Astrocyte of the spinal cord (primary cell): Measurements from ENCODE around the gene RDH8.
"Not testable (repeated sequence)": the region's sequence is repeated elsewhere in the genome, so short reads cannot be mapped to it uniquely, and the experiment has no call there.

Experiments used
- DNase-seq: peaks from one replicate; pipeline ENCODE4 v3.0.0; 2011; ENCODE audit warnings: low read depth, low spot score
- H3K4me3 ChIP-seq: 2 replicates; pipeline ENCODE4 v1.5.1; 2011; ENCODE audit warnings: low read depth, mild to moderate bottlenecking, low read length, moderate library complexity
- in situ Hi-C: cut with HindIII; loops from 2 replicates; pipeline ENCODE4 v1.10.0; 2017; ENCODE audit warnings: low sequenced_read_pairs
- TF ChIP-seq, protein P1 (sequence below): IDR thresholded peaks from 2 replicates; pipeline ENCODE4 v1.5.1; 2012; ENCODE audit warnings: low read depth, mild to moderate bottlenecking, low read length, inconsistent platforms

RDH8 gene

GRCh38 chr19:10018263-10018662 lies 5.0 kb downstream of the RDH8 start:
- no peak for DNase-seq
- in situ Hi-C loops = no loop called here
- TF ChIP-seq, protein P1, sequence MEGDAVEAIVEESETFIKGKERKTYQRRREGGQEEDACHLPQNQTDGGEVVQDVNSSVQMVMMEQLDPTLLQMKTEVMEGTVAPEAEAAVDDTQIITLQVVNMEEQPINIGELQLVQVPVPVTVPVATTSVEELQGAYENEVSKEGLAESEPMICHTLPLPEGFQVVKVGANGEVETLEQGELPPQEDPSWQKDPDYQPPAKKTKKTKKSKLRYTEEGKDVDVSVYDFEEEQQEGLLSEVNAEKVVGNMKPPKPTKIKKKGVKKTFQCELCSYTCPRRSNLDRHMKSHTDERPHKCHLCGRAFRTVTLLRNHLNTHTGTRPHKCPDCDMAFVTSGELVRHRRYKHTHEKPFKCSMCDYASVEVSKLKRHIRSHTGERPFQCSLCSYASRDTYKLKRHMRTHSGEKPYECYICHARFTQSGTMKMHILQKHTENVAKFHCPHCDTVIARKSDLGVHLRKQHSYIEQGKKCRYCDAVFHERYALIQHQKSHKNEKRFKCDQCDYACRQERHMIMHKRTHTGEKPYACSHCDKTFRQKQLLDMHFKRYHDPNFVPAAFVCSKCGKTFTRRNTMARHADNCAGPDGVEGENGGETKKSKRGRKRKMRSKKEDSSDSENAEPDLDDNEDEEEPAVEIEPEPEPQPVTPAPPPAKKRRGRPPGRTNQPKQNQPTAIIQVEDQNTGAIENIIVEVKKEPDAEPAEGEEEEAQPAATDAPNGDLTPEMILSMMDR = no peak
- H3K4me3 ChIP-seq = no peak overlapping the region

DNA sequence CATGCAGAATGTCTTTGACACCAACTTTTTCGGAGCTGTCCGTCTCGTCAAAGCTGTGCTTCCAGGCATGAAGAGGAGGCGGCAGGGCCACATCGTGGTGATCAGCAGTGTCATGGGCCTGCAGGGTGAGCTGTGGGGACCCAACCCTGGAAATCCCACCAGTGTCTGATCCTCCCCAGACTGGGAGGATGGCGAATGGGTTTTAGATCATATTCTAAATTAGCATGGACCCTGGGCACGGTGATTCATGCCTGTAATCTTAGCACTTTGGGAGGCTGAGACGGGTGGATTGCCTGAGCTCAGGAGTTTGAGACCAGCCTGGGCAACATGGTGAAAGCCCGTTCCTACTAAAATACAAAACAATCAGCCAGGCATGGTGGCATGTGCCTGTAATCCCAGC lies 5.5 kb downstream of the RDH8 start:
- TF ChIP-seq, protein P1 = no peak
- in situ Hi-C loops = no loop called here
- H3K4me3 ChIP-seq = no peak overlapping the region
- DNase-seq = no peak

DNA sequence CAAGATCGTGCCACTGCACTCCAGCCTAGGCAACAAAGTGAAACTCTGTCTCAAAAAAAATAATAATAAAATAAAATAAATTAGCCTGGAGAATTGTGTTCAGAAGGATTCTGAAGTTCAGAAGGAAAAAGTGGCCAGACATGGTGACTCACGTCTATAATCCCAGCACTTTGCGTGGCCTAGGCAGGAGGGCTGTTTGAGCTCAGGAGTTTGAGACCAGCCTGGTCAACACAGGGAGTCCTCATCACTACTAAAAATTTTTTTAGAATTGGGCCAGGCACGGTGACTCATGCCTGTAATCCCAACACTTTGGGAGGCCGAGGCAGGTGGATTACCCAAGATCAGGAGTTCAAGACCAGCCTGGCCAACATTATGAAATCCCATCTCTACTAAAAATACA lies 6.0 kb downstream of the RDH8 start:
- DNase-seq = no peak
- TF ChIP-seq, protein P1 = no peak
- no peak overlapping the region for H3K4me3 ChIP-seq
- in situ Hi-C loops = no loop called here

DNA sequence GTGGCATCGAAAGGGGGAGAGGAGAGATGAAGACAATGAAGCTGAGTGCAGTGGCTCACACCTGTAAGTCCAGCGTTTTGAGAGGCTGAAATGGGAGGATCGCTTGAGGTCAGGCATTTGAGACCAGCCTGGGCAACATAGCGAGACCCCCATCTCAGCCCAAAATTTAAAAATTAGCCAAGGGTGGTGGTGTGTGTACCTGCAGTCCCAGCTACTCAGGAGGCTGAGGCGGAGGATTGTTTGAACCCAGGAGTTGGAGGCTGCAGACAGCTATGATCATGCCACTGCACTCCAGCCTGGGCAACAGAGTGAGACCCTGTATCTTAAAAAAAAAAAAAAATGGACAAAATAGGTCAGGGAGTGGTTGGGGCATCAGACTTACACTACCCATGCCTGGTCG lies 7.6 kb downstream of the RDH8 start:
- in situ Hi-C loops = no loop called here
- DNase-seq = no peak
- H3K4me3 ChIP-seq = no peak overlapping the region
- TF ChIP-seq, protein P1 = no peak

DNA sequence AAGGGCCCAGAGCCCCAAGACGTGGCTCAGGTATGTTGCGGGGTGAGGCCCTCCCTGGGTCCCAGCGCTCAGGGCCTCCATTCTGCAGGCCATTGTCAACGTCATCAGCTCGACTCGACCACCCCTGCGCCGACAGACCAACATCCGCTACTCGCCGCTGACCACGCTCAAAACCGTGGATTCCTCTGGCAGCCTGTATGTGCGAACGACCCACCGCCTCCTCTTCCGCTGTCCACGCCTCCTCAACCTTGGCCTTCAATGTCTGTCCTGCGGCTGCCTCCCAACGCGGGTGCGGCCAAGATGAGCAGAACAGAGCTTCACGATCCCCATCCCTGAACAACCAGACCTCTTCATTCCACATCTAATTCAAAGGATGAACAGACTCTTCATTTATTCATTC lies 8.2 kb downstream of the RDH8 start:
- TF ChIP-seq, protein P1 = no peak
- in situ Hi-C loops = no loop called here
- H3K4me3 ChIP-seq = no peak overlapping the region
- no peak for DNase-seq

GRCh38 chr19:10021863-10022262 lies 8.6 kb downstream of the RDH8 start:
- DNase-seq = no peak
- TF ChIP-seq, protein P1 = no peak
- in situ Hi-C loops = no loop called here
- H3K4me3 ChIP-seq = no peak overlapping the region

DNA sequence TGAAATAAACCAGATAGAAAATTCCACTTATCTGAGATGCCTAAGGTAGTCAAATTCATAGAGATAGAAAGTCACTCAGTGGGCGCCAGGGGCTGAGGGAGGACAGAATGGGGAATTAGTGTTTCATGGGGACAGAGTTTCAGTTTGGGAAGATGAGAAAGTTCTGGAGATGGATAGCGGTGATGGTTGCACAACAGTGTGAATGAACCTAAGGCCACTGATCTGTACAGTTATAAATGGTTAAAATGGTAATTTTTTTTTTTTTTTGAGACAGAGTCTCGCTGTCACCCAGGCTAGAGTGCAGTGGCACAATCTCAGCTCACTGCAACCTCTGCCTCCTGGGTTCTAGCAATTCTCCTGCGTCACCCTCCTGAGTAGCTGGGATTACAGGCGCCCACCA lies 9.8 kb downstream of the RDH8 start:
- in situ Hi-C loops, DNase-seq: not testable (repeated sequence)

More for the DNA sequence above, 9.8 kb downstream of the RDH8 start:
- H3K4me3 ChIP-seq = not testable (repeated sequence)
